Activated CD8-positive, alpha-beta T cell treated with anti-CD3 and anti-CD28 coated beads for 36 hours (primary cell): ENCODE data around the gene UPK3B. TPM values are rescaled to one million over a fixed set of nuclear protein-coding genes. Genes with fewer than 3 reads are reported as not detected.
"Not testable (repeated sequence)": the region's sequence is repeated elsewhere in the genome, so short reads cannot be mapped to it uniquely, and the experiment has no call there.

Experiments
- ATAC-seq: fragments of 200-7000 bp; cut with Tn5 transposase; one replicate; pipeline ENCODE4 v1.10.0; 2021; ENCODE audit warnings: mild to moderate bottlenecking, moderate library complexity
- CTCF ChIA-PET: fragments of 350-600 bp; sonication (Branson Sonifier 250); formaldehyde crosslinking; loops from one replicate; lab custom pipeline; 2021; ENCODE audit warnings: antibody characterized with exemption; lab: Charles Lee
- POLR2A ChIA-PET: fragments of 350-600 bp; sonication (Branson Sonifier 250); formaldehyde crosslinking; loops from one replicate; lab custom pipeline; 2021; ENCODE audit warnings: antibody characterized with exemption; lab: Charles Lee
- DNase-seq: peaks from one replicate; pipeline ENCODE4 v3.0.0-alpha.2; 2020
- H3K27ac Mint-ChIP-seq: one replicate; pipeline ENCODE4 v1.8.0; 2021; ENCODE audit warnings: mild to moderate bottlenecking, mixed read lengths
- H3K27me3 Mint-ChIP-seq: one replicate; pipeline ENCODE4 v1.8.0; 2021; ENCODE audit warnings: mixed read lengths
- H3K36me3 Mint-ChIP-seq: one replicate; pipeline ENCODE4 v1.8.0; 2021; ENCODE audit warnings: low read depth, mixed read lengths
- H3K4me1 Mint-ChIP-seq: one replicate; pipeline ENCODE4 v1.8.0; 2021; ENCODE audit warnings: low read depth, mixed read lengths
- H3K4me3 Mint-ChIP-seq: one replicate; pipeline ENCODE4 v1.8.0; 2021; ENCODE audit warnings: mild to moderate bottlenecking, moderate library complexity, mixed read lengths
- H3K9me3 Mint-ChIP-seq: one replicate; pipeline ENCODE4 v1.8.0; 2021; ENCODE audit warnings: mixed read lengths
- intact Hi-C: fragments of 100-400 bp; cut with micrococcal nuclease; formaldehyde crosslinking; loops from one replicate; pipeline ENCODE4 v1.10.0; 2022
- total RNA-seq, 2 experiments: library from RNA; stranded (reverse); gene quantifications; one replicate each; pipeline ENCODE4 v1.2.3, GENCODE V29; 2021
- TF ChIP-seq, protein P1 (sequence below): fragments of 200-600 bp; IDR thresholded peaks from one replicate; pipeline ENCODE4 v1.8.0; 2022; ENCODE audit warnings: antibody characterized with exemption, mild to moderate bottlenecking

UPK3B gene
- total RNA-seq, 2 experiments from 2014 or later: 0.40 TPM; not detected in 1

DNA sequence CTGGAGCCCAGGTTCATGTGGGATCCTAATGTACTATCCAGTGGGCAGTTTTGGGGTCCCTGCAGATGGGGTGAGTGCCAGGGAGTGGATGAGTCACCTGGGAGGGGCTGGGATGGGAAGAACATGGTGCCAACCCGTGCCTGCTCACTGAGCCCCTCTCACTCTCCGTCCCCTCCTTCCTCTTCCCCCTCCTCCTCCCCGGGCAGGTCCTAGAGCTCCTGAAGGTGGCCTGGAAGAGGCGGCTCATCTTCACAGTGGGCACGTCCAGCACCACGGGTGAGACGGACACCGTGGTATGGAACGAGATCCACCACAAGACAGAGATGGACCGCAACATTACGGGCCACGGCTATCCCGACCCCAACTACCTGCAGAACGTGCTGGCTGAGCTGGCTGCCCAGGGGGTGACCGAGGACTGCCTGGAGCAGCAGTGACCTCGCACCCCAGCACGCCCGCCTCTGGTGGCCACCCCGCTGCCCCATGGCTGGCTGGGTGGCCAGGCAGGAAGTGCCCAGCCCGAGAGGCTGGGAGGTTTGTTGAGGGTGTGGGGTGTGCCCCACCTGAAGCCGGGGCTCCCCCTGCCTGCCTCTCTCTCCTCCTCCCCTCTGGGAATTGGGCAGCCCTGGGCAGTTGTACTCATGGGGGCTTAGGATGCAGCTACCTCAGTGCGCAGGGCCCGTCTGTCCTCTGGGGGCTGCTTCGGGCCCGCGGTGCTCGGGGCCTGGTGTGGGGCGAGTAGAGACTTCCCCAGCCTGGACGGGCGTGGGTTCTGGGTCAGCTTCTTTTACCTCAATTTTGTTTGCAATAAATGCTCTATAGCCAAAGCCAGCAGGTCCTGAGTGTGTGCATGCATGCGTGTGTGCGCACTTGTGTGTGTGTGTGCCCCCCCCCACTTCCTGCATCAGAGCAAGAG lies 4.9 kb upstream of the UPK3B start:
- DNase-seq (no peak), ATAC-seq (no peak)
- H3K27me3 Mint-ChIP-seq: no peaks in the 10 kb centered on the region
- no peak overlapping the region for H3K4me3 Mint-ChIP-seq
- peaks cover 5% of the 10 kb centered on the region for H3K36me3 Mint-ChIP-seq
- H3K9me3 Mint-ChIP-seq: no peaks in the 10 kb centered on the region
- H3K4me1 Mint-ChIP-seq: no peaks in the 10 kb centered on the region
- no peak overlapping the region for H3K27ac Mint-ChIP-seq
- TF ChIP-seq, protein P1, sequence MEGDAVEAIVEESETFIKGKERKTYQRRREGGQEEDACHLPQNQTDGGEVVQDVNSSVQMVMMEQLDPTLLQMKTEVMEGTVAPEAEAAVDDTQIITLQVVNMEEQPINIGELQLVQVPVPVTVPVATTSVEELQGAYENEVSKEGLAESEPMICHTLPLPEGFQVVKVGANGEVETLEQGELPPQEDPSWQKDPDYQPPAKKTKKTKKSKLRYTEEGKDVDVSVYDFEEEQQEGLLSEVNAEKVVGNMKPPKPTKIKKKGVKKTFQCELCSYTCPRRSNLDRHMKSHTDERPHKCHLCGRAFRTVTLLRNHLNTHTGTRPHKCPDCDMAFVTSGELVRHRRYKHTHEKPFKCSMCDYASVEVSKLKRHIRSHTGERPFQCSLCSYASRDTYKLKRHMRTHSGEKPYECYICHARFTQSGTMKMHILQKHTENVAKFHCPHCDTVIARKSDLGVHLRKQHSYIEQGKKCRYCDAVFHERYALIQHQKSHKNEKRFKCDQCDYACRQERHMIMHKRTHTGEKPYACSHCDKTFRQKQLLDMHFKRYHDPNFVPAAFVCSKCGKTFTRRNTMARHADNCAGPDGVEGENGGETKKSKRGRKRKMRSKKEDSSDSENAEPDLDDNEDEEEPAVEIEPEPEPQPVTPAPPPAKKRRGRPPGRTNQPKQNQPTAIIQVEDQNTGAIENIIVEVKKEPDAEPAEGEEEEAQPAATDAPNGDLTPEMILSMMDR: no peak
- intact Hi-C loops: no loop called here
- CTCF ChIA-PET: no interaction called here
- POLR2A ChIA-PET: no interaction called here

DNA sequence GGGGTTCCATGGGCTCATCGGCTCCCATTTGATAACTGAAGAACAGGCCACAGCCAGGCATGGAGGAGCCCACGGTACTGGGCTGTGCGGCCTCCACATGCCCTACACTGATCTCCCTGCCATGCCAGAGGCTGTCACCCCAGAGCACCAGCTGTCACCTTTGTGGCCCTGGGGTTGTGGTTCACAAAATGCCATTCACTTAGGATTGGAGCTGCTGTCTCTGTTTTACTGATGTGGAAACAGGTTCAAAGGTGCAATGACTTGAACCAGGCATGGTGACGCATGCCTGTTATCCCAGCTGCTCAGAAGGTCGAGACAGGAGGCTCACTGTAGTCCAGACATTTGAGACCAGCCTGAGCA lies 4.3 kb upstream of the UPK3B start:
- intact Hi-C loops: no loop called here
- ChIA-PET CTCF (no interaction called here), POLR2A (no interaction called here)
- Mint-ChIP-seq H3K27me3 (no peaks in the 10 kb centered on the region), H3K9me3 (no peaks in the 10 kb centered on the region), H3K36me3 (peaks cover 5% of the 10 kb centered on the region), H3K4me3 (no peak overlapping the region), H3K4me1 (no peaks in the 10 kb centered on the region), H3K27ac (no peak overlapping the region)
- ATAC-seq (no peak), DNase-seq (no peak)
- TF ChIP-seq, protein P1: no peak

- DNase-seq, H3K27ac Mint-ChIP-seq, H3K4me1 Mint-ChIP-seq, H3K9me3 Mint-ChIP-seq, ATAC-seq, H3K27me3 Mint-ChIP-seq, H3K36me3 Mint-ChIP-seq, POLR2A ChIA-PET, CTCF ChIA-PET, H3K4me3 Mint-ChIP-seq, intact Hi-C loops: not testable (repeated sequence)
Observed at GRCh38 chr7:76506643-76507042, 3.7 kb upstream of the UPK3B start.

DNA sequence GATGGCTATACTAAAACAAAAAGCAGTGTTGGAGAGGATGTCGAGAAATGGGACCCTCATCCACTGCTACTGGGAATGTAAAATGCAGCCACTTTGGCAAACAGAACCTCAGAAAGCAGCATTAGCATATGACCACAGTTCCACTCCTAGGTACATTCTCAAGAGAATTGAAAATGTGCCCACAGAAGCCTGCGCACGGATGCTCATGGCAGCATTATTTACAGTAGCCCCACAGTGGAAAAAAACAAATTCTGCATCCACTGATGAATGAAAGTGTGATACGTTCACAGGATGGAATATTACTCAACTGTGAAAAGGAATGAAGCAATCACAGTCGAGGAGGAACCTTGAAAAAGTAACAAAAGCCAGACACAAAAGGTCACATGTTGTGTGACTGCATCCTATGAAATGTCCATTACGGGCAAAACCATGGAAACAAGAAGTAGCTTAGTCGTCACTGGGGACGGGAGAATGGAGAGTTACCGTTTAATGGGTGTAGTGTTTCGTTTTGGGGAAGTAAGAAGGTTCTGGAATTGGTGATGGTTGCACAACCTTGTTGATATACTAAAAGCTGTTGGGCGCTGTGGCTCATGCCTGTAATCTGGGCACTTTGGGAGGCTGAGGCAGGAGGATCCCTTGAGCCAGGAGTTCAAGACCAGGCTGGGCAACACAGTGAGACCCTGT lies 2.5 kb upstream of the UPK3B start:
- DNase-seq (no peak), ATAC-seq (no peak)
- TF ChIP-seq, protein P1: no peak
- Mint-ChIP-seq H3K4me1 (no peaks in the 10 kb centered on the region), H3K4me3 (no peak overlapping the region), H3K9me3 (no peaks in the 10 kb centered on the region), H3K27ac (no peak overlapping the region), H3K36me3 (peaks cover 5% of the 10 kb centered on the region), H3K27me3 (no peaks in the 10 kb centered on the region)
- ChIA-PET CTCF (no interaction called here), POLR2A (interaction anchor here (0.6 kb wide), 1 partner anchor 273 kb away, joined by 3 read pairs; no protein-coding TSS in a partner anchor)
- intact Hi-C loops: no loop called here

DNA sequence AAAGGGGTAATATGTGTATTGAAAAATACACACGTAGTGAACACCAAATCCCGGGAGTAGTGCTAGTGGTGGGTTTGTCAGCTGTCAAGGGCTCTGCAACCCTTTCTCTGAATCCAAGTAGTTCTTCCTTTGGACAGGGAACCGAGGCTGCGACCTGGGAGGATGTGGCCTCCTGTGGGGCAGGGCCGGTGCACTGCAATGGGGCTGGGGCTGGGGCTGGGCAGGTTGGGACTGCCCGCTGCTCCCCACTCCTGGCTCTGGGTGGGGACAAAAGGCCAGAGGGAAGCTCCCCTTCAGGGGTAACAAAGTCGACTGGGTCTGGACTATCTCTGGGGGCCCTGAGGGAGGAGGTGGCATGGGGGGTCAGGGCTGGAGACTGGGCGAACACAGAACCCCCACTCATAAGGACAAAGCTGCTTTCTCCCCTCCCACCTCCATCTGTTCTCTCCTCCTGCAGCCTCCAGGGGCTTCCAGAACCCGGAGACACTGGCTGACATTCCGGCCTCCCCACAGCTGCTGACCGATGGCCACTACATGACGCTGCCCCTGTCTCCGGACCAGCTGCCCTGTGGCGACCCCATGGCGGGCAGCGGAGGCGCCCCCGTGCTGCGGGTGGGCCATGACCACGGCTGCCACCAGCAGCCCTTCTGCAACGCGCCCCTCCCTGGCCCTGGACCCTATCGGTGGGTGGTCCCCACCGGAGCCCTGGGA lies 1.0 kb downstream of the UPK3B start:
- POLR2A ChIA-PET, H3K27me3 Mint-ChIP-seq, ATAC-seq, H3K36me3 Mint-ChIP-seq, intact Hi-C loops, CTCF ChIA-PET, H3K4me3 Mint-ChIP-seq, H3K9me3 Mint-ChIP-seq, DNase-seq, H3K27ac Mint-ChIP-seq, H3K4me1 Mint-ChIP-seq: not testable (repeated sequence)

DNA sequence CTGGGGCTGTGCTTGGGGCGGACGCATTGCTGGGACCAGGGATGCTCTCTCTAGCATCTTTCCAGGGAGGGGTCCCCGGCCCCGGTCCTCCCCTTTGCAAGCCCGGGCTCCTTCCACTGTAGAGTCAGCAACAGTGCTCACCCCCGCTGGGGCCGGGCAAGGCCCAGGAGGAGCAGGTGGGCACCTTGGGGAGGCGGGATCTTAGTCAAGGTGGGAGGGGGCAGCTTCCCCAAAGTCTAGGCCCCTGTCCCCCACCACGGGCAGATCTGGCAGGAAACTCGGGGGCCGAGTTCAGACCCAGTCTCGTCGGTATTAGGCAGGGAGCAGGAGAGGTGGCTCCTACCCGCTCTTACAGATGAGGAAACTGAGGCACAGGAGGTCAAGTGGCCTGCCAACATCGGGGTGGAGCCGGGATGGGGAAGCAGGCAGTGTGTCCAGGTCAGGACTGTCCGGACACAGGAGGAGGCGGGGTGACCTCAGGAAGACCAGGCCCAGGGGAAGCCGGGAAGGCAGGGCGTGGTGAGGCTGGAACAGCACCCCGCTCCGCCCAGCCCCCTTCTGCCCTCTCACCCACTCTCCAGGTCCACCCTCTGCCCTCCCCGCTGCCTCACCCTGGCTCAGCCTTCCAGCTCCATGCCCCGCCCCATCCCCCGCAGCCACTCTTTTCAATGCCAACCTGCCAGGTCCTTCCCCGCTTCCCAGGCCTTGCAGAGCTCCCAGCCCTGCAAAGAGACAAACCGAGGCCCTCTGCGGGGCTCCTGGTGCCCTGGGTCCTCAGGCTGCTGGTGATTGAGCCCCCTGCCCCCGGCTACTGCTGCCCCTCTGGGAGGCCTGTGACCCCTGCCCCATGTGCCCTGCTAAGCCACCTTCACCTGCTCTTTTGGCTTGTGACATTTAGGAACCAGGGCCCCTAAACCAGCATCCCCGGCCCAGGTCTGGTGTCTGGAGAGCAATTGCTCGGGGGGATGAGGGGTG lies 1.8 kb downstream of the UPK3B start:
- ATAC-seq, H3K27ac Mint-ChIP-seq, H3K4me3 Mint-ChIP-seq, H3K9me3 Mint-ChIP-seq, CTCF ChIA-PET, DNase-seq, POLR2A ChIA-PET, H3K36me3 Mint-ChIP-seq, H3K4me1 Mint-ChIP-seq, intact Hi-C loops, H3K27me3 Mint-ChIP-seq: not testable (repeated sequence)
